ENCODE results near the gene TCFL5.
A peak's percentile ranks its signal among the peaks of the same experiment; 100 is the strongest.

The TCFL5 gene

GRCh38 chr20:62821726-62822210, 39.9 kb downstream of the TCFL5 start:
- H3K36me3 ChIP-seq (ENCODE audit: insufficient read depth, low read depth, low read length): no peaks in the 10 kb centered on the region
- H3K4me3 ChIP-seq (ENCODE audit: low read length): no peak overlapping the region
- H3K27ac ChIP-seq (ENCODE audit: low read length): no peak overlapping the region
- peaks cover 12% of the 10 kb centered on the region for H3K27me3 ChIP-seq (ENCODE audit: insufficient read depth, low read length)
- H3K9ac ChIP-seq (ENCODE audit: low read depth, low read length): no peak overlapping the region
- H3K9me3 ChIP-seq (ENCODE audit: insufficient read depth, low read depth, low read length): no peaks in the 10 kb centered on the region
- peaks cover 3% of the 10 kb centered on the region; the same call in 1 of the 2 replicates for H3K4me1 ChIP-seq (ENCODE audit: insufficient read depth, low read length)

- no peak overlapping the region for H3K4me3 ChIP-seq (ENCODE audit: low read length)
- no peaks in the 10 kb centered on the region for H3K36me3 ChIP-seq (ENCODE audit: insufficient read depth, low read depth, low read length)
- H3K27me3 ChIP-seq (ENCODE audit: insufficient read depth, low read length): peaks cover 17% of the 10 kb centered on the region
- no peak overlapping the region for H3K27ac ChIP-seq (ENCODE audit: low read length)
- H3K9me3 ChIP-seq (ENCODE audit: insufficient read depth, low read depth, low read length): no peaks in the 10 kb centered on the region
- no peak overlapping the region for H3K9ac ChIP-seq (ENCODE audit: low read depth, low read length)
- peaks cover 3% of the 10 kb centered on the region; the same call in 1 of the 2 replicates for H3K4me1 ChIP-seq (ENCODE audit: insufficient read depth, low read length)
Measured at GRCh38 chr20:62820962-62821725, 40.5 kb downstream of the TCFL5 start.

- H3K36me3 ChIP-seq (ENCODE audit: insufficient read depth, low read depth, low read length): no peaks in the 10 kb centered on the region
- H3K4me1 ChIP-seq (ENCODE audit: insufficient read depth, low read length): peaks cover 3% of the 10 kb centered on the region; the same call in 1 of the 2 replicates
- no peaks in the 10 kb centered on the region for H3K9me3 ChIP-seq (ENCODE audit: insufficient read depth, low read depth, low read length)
- H3K9ac ChIP-seq (ENCODE audit: low read depth, low read length): no peak overlapping the region
- H3K27me3 ChIP-seq (ENCODE audit: insufficient read depth, low read length): peaks cover 25% of the 10 kb centered on the region
- H3K4me3 ChIP-seq (ENCODE audit: low read length): no peak overlapping the region
- H3K27ac ChIP-seq (ENCODE audit: low read length): no peak overlapping the region
Measured at GRCh38 chr20:62820208-62820961, 41.2 kb downstream of the TCFL5 start.

GRCh38 chr20:62819494-62820174, 42.0 kb downstream of the TCFL5 start:
- Histone ChIP-seq H3K27ac (ENCODE audit: low read length) (no peak overlapping the region), H3K27me3 (ENCODE audit: insufficient read depth, low read length) (peaks cover 30% of the 10 kb centered on the region), H3K9me3 (ENCODE audit: insufficient read depth, low read depth, low read length) (no peaks in the 10 kb centered on the region), H3K36me3 (ENCODE audit: insufficient read depth, low read depth, low read length) (no peaks in the 10 kb centered on the region), H3K4me1 (ENCODE audit: insufficient read depth, low read length) (peaks cover 7% of the 10 kb centered on the region; the same call in 1 of the 2 replicates), H3K9ac (ENCODE audit: low read depth, low read length) (no peak overlapping the region), H3K4me3 (ENCODE audit: low read length) (no peak overlapping the region)

- Histone ChIP-seq H3K27ac (ENCODE audit: low read length) (no peak overlapping the region), H3K27me3 (ENCODE audit: insufficient read depth, low read length) (peaks cover 30% of the 10 kb centered on the region), H3K4me1 (ENCODE audit: insufficient read depth, low read length) (peaks cover 5% of the 10 kb centered on the region; the same call in 1 of the 2 replicates), H3K9me3 (ENCODE audit: insufficient read depth, low read depth, low read length) (no peaks in the 10 kb centered on the region), H3K9ac (ENCODE audit: low read depth, low read length) (no peak overlapping the region; the same call in 1 of the 2 replicates), H3K4me3 (ENCODE audit: low read length) (no peak overlapping the region), H3K36me3 (ENCODE audit: insufficient read depth, low read depth, low read length) (no peaks in the 10 kb centered on the region)
Measured at GRCh38 chr20:62818592-62819493, 42.8 kb downstream of the TCFL5 start.

GRCh38 chr20:62817975-62818591, 43.5 kb downstream of the TCFL5 start:
- Histone ChIP-seq H3K27me3 (ENCODE audit: insufficient read depth, low read length) (peaks cover 30% of the 10 kb centered on the region), H3K36me3 (ENCODE audit: insufficient read depth, low read depth, low read length) (no peaks in the 10 kb centered on the region), H3K27ac (ENCODE audit: low read length) (no peak overlapping the region), H3K4me1 (ENCODE audit: insufficient read depth, low read length) (peaks cover 5% of the 10 kb centered on the region; the same call in 1 of the 2 replicates), H3K4me3 (ENCODE audit: low read length) (peak overlapping the region; percentile 52; the same call in 1 of the 2 replicates), H3K9me3 (ENCODE audit: insufficient read depth, low read depth, low read length) (no peaks in the 10 kb centered on the region), H3K9ac (ENCODE audit: low read depth, low read length) (no peak overlapping the region; the same call in 1 of the 2 replicates)

GRCh38 chr20:62816884-62817873, 44.4 kb downstream of the TCFL5 start, which contains the start of gene COL9A3:
COL9A3 (plus strand) TSS chr20:62817050; CDS start chr20:62817065, 15 bp downstream.
- Histone ChIP-seq H3K9ac (ENCODE audit: low read depth, low read length) (peak within 1 kb of the TSS; percentile 77), H3K36me3 (ENCODE audit: insufficient read depth, low read depth, low read length) (0 out of 2 replicates have a peak, but pooled peaks cover 4% of the 10 kb centered on the region), H3K4me3 (ENCODE audit: low read length) (peak within 1 kb of the TSS; percentile 73), H3K9me3 (ENCODE audit: insufficient read depth, low read depth, low read length) (no peaks in the 10 kb centered on the region), H3K27me3 (ENCODE audit: insufficient read depth, low read length) (peaks cover 30% of the 10 kb centered on the region), H3K27ac (ENCODE audit: low read length) (peak within 1 kb of the TSS; percentile 56), H3K4me1 (ENCODE audit: insufficient read depth, low read length) (peaks cover 5% of the 10 kb centered on the region; the same call in 1 of the 2 replicates)

GRCh38 chr20:62816031-62816883, 45.4 kb downstream of the TCFL5 start:
- Histone ChIP-seq H3K9me3 (ENCODE audit: insufficient read depth, low read depth, low read length) (no peaks in the 10 kb centered on the region), H3K4me1 (ENCODE audit: insufficient read depth, low read length) (peaks cover 5% of the 10 kb centered on the region; the same call in 1 of the 2 replicates), H3K27ac (ENCODE audit: low read length) (peak overlapping the region; percentile 56), H3K27me3 (ENCODE audit: insufficient read depth, low read length) (peaks cover 30% of the 10 kb centered on the region), H3K36me3 (ENCODE audit: insufficient read depth, low read depth, low read length) (0 out of 2 replicates have a peak, but pooled peaks cover 4% of the 10 kb centered on the region), H3K4me3 (ENCODE audit: low read length) (peak overlapping the region; percentile 73), H3K9ac (ENCODE audit: low read depth, low read length) (peak overlapping the region; percentile 77)

Data from iPS-20b (cell line).